HepG2 (cell line): ENCODE data around the gene DRC3. TPM values are rescaled to one million over a fixed set of nuclear protein-coding genes. Genes with fewer than 3 reads are reported as not detected.

Experiments
- ATAC-seq: fragments of 200-7000 bp; cut with Tn5 transposase; 3 replicates; pipeline ENCODE4 v1.9.1; 2020; ENCODE audit warnings: mild to moderate bottlenecking, moderate library complexity
- BruUV-seq: library from RNA; stranded (reverse); fragments of 400-500 nt; replicated peaks from 2 replicates; lab custom pipeline; 2021; lab: Mats Ljungman, UMichigan
- CTCF ChIA-PET: fragments of 300-600 bp; formaldehyde crosslinking; extraction: SDS; loops from one replicate; lab custom pipeline; 2021; ENCODE audit warnings: low total read pairs, inconsistent platforms, low intra/inter-chr PET ratio; lab: Yijun Ruan, JAX
- POLR2A ChIA-PET: fragments of 350-600 bp; sonication (Branson Sonifier 250); formaldehyde crosslinking; loops from one replicate; lab custom pipeline; 2020; ENCODE audit warnings: antibody characterized with exemption, inconsistent platforms; lab: Yijun Ruan, JAX
- DNase-seq: peaks from one replicate; pipeline ENCODE4 v3.0.0-alpha.2; 2015; ENCODE audit warnings: low spot score
- FAIRE-seq: peaks from 3 replicates; lab custom pipeline; 2011; peaks lifted over from hg19 to GRCh38; lab: Jason Lieb, UNC
- H2AFZ ChIP-seq: one replicate; pipeline ENCODE4 v1.6.1; 2011; ENCODE audit warnings: low read length, inconsistent platforms
- H3K27ac ChIP-seq: fragments of 300-600 bp; 3 replicates; pipeline ENCODE4 v1.8.0; 2011; ENCODE audit warnings: mixed run types, mild to moderate bottlenecking, mixed read lengths, low read length, inconsistent platforms; ENCODE audit not compliant: insufficient read depth; ENCODE audit errors: extremely low read length
- H3K27me3 ChIP-seq, 2 experiments: fragments of 200-600 bp in 1 of 2; 2 replicates in 1 of 2; 3 replicates in 1 of 2; pipeline versions ENCODE4 v1.6.0 to v1.8.0; 2011; ENCODE audit warnings: low read length in 2 of 2, mild to moderate bottlenecking in 2 of 2, moderate library complexity in 2 of 2, inconsistent platforms in 1 of 2; ENCODE audit not compliant: insufficient read depth in 2 of 2, control insufficient read depth in 1 of 2
- H3K36me3 ChIP-seq, 2 experiments: fragments of 200-600 bp in 1 of 2; replicated peaks in 1 of 2; 2 replicates in 1 of 2; 3 replicates in 1 of 2; pipeline versions ENCODE4 v1.5.1 to v1.8.0; 2011; ENCODE audit warnings: low read length in 2 of 2, inconsistent platforms in 1 of 2; ENCODE audit not compliant: insufficient read depth in 2 of 2, control insufficient read depth in 1 of 2
- H3K4me1 ChIP-seq: 2 replicates; pipeline ENCODE4 v1.5.1; 2012; ENCODE audit warnings: low read length, inconsistent platforms; ENCODE audit not compliant: insufficient read depth
- H3K4me2 ChIP-seq: 2 replicates; pipeline ENCODE4 v1.6.0; 2011; ENCODE audit warnings: low read depth, low read length, inconsistent platforms
- H3K4me3 ChIP-seq, 3 experiments: fragments of 200-600 bp in 1 of 3; sonication (generic), shearing (Covaris generic) in 1 of 3; replicated peaks in 1 of 3; 2 replicates each; pipeline ENCODE4 v1.5.1; 2011 to 2016; ENCODE audit warnings: low read length in 3 of 3, inconsistent platforms in 2 of 3, low read depth in 2 of 3, mild to moderate bottlenecking in 2 of 3, control low read depth in 1 of 3, mixed read lengths in 1 of 3; ENCODE audit not compliant: insufficient read depth in 1 of 3
- H3K79me2 ChIP-seq: one replicate; pipeline ENCODE4 v1.6.1; 2011; ENCODE audit warnings: low read length, inconsistent platforms; ENCODE audit not compliant: insufficient read depth
- H3K9ac ChIP-seq: 2 replicates; pipeline ENCODE4 v1.6.0; 2011; ENCODE audit warnings: mild to moderate bottlenecking, low read depth, low read length, inconsistent platforms; ENCODE audit not compliant: insufficient read depth
- H3K9me3 ChIP-seq: 2 replicates; pipeline ENCODE4 v1.5.1; 2012; ENCODE audit warnings: mild to moderate bottlenecking, low read length
- H4K20me1 ChIP-seq: 2 replicates; pipeline ENCODE4 v1.6.0; 2011; ENCODE audit warnings: inconsistent platforms, mild to moderate bottlenecking, low read length, moderate library complexity; ENCODE audit not compliant: insufficient read depth
- BRD4 ChIP-seq: sonication (generic); formaldehyde crosslinking; IDR thresholded peaks from 2 replicates; pipeline ENCODE4 v1.4.0; 2020; ENCODE audit warnings: missing genetic modification reagents
- POLR2AphosphoS5 ChIP-seq: IDR thresholded peaks from 2 replicates; pipeline ENCODE4 v1.6.1; 2012; ENCODE audit warnings: low read depth, low read length
- TEAD2 ChIP-seq: sonication (generic); formaldehyde crosslinking; IDR thresholded peaks from 2 replicates; pipeline ENCODE4 v1.9.0; 2021; ENCODE audit warnings: missing genetic modification reagents
- ZFP90 ChIP-seq: sonication (generic); formaldehyde crosslinking; IDR thresholded peaks from 2 replicates; pipeline ENCODE4 v1.8.0; 2022; ENCODE audit warnings: missing genetic modification reagents, mild to moderate bottlenecking, inconsistent platforms, borderline replicate concordance
- ZNF550 ChIP-seq: sonication (generic); formaldehyde crosslinking; IDR thresholded peaks from 2 replicates; pipeline ENCODE4 v1.4.0; 2020; ENCODE audit warnings: mild to moderate bottlenecking, missing genetic modification reagents, borderline replicate concordance
- ZNF747 ChIP-seq: sonication (generic); formaldehyde crosslinking; IDR thresholded peaks from 2 replicates; pipeline ENCODE4 v1.8.1; 2023; ENCODE audit warnings: missing genetic modification reagents, mild to moderate bottlenecking, borderline replicate concordance
- ZNF792 ChIP-seq: IDR thresholded peaks from 2 replicates; pipeline ENCODE4 v1.6.1; 2016
- WGBS: methylation state at CpG from one replicate; pipeline ENCODE4 v1.1.6; 2017; ENCODE audit warnings: low lambda C conversion rate; 5-methylcytosine and 5-hydroxymethylcytosine counted together
- in situ Hi-C: cut with HindIII; loops from 2 replicates; pipeline ENCODE4 v1.10.0; 2017; ENCODE audit warnings: low pct_unique_long_range_greater_than_20kb; ENCODE audit not compliant: extremely low pct_ligation_motif_present
- intact Hi-C: fragments of 100-400 bp; cut with micrococcal nuclease; formaldehyde crosslinking; loops from one replicate; pipeline ENCODE4 v1.10.0; 2022; ENCODE audit not compliant: unreplicated experiment
- polyA plus RNA-seq, 8 experiments: library from polyadenylated mRNA; depleted of rRNA in 3 of 8; stranded (reverse) in 7 of 8; unstranded in 1 of 8; fragments of >200 nt; fragmentation: Illumina TruSeq in 4 of 8; extraction: Trizol in 4 of 8; gene quantifications; 2 replicates each; pipeline versions ENCODE4 v1.2.1 to v1.2.3, GENCODE V29; 2011 to 2016; ENCODE audit warnings: low read depth in 4 of 8, missing spikeins in 1 of 8, mixed read lengths in 1 of 8; ENCODE audit not compliant: insufficient read depth in 1 of 8
- total RNA-seq, 5 experiments: library from RNA; depleted of rRNA; stranded (reverse); fragments of >200 nt; fragmentation: Illumina TruSeq; extraction: Trizol; gene quantifications; 2 replicates each; pipeline ENCODE4 v1.2.3, GENCODE V29; 2016; ENCODE audit warnings: low read depth in 1 of 5
- TF ChIP-seq, protein P1 (sequence below): sonication (generic); formaldehyde crosslinking; IDR thresholded peaks from 2 replicates; pipeline ENCODE4 v1.8.0; 2022; ENCODE audit warnings: mild to moderate bottlenecking, missing genetic modification reagents, borderline replicate concordance

DRC3 gene
- total and polyA plus RNA-seq, 2 of the 13 experiments (the other 11 are each of a cell fraction or from before 2014, with no cell fraction given): 0.53 to 0.87 TPM

DNA sequence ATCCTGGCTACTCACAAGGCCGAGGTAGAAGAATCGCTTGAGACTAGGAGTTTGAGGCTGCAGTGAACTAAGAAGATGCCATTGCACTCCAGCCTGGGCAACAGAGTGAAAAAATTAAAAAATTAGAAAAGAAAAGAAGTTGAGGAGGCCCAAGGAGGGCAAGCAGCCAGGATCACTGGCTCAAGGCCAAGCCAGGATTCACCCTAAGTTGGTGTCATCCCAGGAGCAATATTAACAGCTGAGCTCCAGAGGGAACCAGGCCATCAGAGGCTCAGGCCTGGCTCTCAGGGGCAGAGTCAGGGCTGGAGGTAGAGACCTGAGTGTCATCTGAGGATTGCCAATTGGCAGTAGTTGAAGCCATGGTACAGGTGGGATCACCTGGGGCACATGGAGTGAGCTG lies 20.7 kb downstream of the DRC3 start:
- H3K79me2 ChIP-seq: no peaks in the 10 kb centered on the region
- 43% methylated on average over 2 of the region's 2 CpGs for WGBS
- no peak overlapping the region for H3K27ac ChIP-seq
- BruUV-seq: no TSS peak
- H3K9me3 ChIP-seq: no peaks in the 10 kb centered on the region
- H3K9ac ChIP-seq: no peak overlapping the region
- FAIRE-seq (no peak), DNase-seq (no peak), ATAC-seq (no peak; the same call in 2 of the 3 replicates)
- H3K27me3 ChIP-seq: peaks cover 0 to 31% of the 10 kb centered on the region in 2 experiments; a peak in 3 of 5 replicates
- ChIA-PET POLR2A (no interaction called here), CTCF (interaction anchor here (1.4 kb wide), 1 partner anchor 41 kb away, joined by 14 read pairs; no protein-coding TSS in a partner anchor)
- peaks cover 24% of the 10 kb centered on the region for H3K4me1 ChIP-seq
- TF ChIP-seq ZFP90 (CRISPR knock-in tag) (no peak), ZNF747 (no peak), BRD4 (CRISPR knock-in tag) (no peak)
- H3K4me2 ChIP-seq: no peak overlapping the region
- H2AFZ ChIP-seq: no peak overlapping the region
- H3K36me3 ChIP-seq: no peaks in the 10 kb centered on the region
- no peaks in the 10 kb centered on the region for H4K20me1 ChIP-seq
- in situ Hi-C loops: loop anchor here (5.0 kb wide), 1 partner anchor 34 kb away; no protein-coding TSS in a partner anchor
- H3K4me3 ChIP-seq: no peak overlapping the region
- intact Hi-C loops: no loop called here

DNA sequence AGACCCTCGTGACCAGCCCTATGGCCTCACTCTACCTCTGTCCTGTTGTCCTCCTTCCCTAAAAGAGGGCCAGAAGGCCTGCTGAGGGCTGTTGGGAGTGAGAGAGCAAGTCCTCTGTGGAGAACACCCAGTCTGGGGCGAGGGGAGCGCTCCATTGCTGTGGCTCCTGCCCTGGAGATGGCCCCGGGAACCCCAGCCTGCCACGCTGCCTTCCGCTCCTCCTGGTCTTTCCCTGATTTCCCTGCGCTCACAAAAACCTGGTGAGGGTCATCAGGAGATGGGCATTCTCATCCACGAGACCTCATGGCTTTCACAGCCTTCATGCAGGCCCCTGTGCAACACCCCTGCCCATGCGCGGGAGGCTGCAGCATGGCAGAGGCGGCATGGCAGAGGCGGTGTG lies 21.2 kb downstream of the DRC3 start:
- WGBS: 72% methylated on average over 11 of the region's 12 CpGs
- peak; percentile 11; the same call in 2 of the 3 replicates for ATAC-seq
- Histone ChIP-seq H3K4me3 (peak overlapping the region in 1 of 3 experiments; percentile 18; a peak in 1 of 6 replicates), H3K9me3 (no peaks in the 10 kb centered on the region), H3K36me3 (no peaks in the 10 kb centered on the region), H3K9ac (no peak overlapping the region), H3K4me2 (no peak overlapping the region; the same call in 1 of the 2 replicates), H3K27me3 (peaks cover 0 to 28% of the 10 kb centered on the region in 2 experiments; a peak in 3 of 5 replicates), H3K27ac (no peak overlapping the region), H4K20me1 (no peaks in the 10 kb centered on the region), H3K79me2 (no peaks in the 10 kb centered on the region), H2AFZ (no peak overlapping the region), H3K4me1 (peaks cover 24% of the 10 kb centered on the region)
- in situ Hi-C loops: loop anchor here (5.0 kb wide), 1 partner anchor 33 kb away; no protein-coding TSS in a partner anchor
- ChIA-PET POLR2A (interaction anchor here (2.3 kb wide), 1 partner anchor 22 kb away, joined by 8 read pairs; the partner anchor contains the start of genes DRC3 and TOM1L2), CTCF (interaction anchor here (0.7 to 1.4 kb wide), 2 partner anchors 40 to 103 kb away, joined by 6 to 14 read pairs; no protein-coding TSS in a partner anchor)
- no peak for FAIRE-seq
- no TSS peak for BruUV-seq
- TF ChIP-seq TEAD2 (CRISPR knock-in tag) (no peak), ZNF550 (no peak), ZNF792 (CRISPR knock-in tag) (no peak), POLR2AphosphoS5 (no peak)
- TF ChIP-seq, protein P1, sequence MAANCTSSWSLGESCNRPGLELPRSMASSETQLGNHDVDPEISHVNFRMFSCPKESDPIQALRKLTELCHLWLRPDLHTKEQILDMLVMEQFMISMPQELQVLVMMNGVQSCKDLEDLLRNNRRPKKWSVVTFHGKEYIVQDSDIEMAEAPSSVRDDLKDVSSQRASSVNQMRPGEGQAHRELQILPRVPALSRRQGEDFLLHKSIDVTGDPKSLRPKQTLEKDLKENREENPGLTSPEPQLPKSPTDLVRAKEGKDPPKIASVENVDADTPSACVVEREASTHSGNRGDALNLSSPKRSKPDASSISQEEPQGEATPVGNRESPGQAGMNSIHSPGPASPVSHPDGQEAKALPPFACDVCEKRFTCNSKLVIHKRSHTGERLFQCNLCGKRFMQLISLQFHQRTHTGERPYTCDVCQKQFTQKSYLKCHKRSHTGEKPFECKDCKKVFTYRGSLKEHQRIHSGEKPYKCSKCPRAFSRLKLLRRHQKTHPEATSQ (CRISPR knock-in tag): no peak
- DNase-seq: no peak
- intact Hi-C loops: loop anchor here (1.0 kb wide), 1 partner anchor 39 kb away; no protein-coding TSS in a partner anchor
